LNCaP clone FGC (cell line): ENCODE measurements around the gene GRIK4.
A peak's percentile ranks its signal among the peaks of the same experiment; 100 is the strongest.

Experiments
- DNase-seq: peaks from one replicate; pipeline ENCODE4 v3.0.0-alpha.2; 2011; ENCODE audit warnings: low read depth
- H3K4me3 ChIP-seq: 2 replicates; pipeline ENCODE4 v1.5.1; 2011; ENCODE audit warnings: mild to moderate bottlenecking, low read depth, low read length, control low read depth
- CTCF ChIP-seq: IDR thresholded peaks from 2 replicates; pipeline ENCODE4 v1.5.1; 2012; ENCODE audit warnings: mild to moderate bottlenecking; ENCODE audit not compliant: control insufficient read depth, insufficient read depth; ENCODE audit errors: extremely low read depth

Gene GRIK4

GRCh38 chr11:120525261-120526171, 14.0 kb downstream of the GRIK4 start:
- peak; percentile 85 for DNase-seq
- no peak for TF ChIP-seq CTCF
- H3K4me3 ChIP-seq = no peak overlapping the region

- no peak for DNase-seq
- H3K4me3 ChIP-seq = no peak overlapping the region
- no peak for TF ChIP-seq CTCF
These were observed 14.7 kb downstream of the GRIK4 start for GRCh38 chr11:120526241-120526640.

- TF ChIP-seq CTCF = no peak
- no peak overlapping the region for H3K4me3 ChIP-seq
- no peak for DNase-seq
These were observed 15.7 kb downstream of the GRIK4 start for GRCh38 chr11:120527111-120527761.

GRCh38 chr11:120528749-120529148, 17.2 kb downstream of the GRIK4 start:
- DNase-seq = no peak
- H3K4me3 ChIP-seq = no peak overlapping the region
- TF ChIP-seq CTCF = no peak

- no peak for TF ChIP-seq CTCF
- no peak overlapping the region for H3K4me3 ChIP-seq
- DNase-seq = no peak
These were observed 17.7 kb downstream of the GRIK4 start for GRCh38 chr11:120529214-120529613.

- DNase-seq = no peak
- TF ChIP-seq CTCF = no peak
- H3K4me3 ChIP-seq = no peak overlapping the region
These were observed 18.4 kb downstream of the GRIK4 start for GRCh38 chr11:120529911-120530310.
